Measurements from ENCODE around the gene HDAC10.

Gene HDAC10

DNA sequence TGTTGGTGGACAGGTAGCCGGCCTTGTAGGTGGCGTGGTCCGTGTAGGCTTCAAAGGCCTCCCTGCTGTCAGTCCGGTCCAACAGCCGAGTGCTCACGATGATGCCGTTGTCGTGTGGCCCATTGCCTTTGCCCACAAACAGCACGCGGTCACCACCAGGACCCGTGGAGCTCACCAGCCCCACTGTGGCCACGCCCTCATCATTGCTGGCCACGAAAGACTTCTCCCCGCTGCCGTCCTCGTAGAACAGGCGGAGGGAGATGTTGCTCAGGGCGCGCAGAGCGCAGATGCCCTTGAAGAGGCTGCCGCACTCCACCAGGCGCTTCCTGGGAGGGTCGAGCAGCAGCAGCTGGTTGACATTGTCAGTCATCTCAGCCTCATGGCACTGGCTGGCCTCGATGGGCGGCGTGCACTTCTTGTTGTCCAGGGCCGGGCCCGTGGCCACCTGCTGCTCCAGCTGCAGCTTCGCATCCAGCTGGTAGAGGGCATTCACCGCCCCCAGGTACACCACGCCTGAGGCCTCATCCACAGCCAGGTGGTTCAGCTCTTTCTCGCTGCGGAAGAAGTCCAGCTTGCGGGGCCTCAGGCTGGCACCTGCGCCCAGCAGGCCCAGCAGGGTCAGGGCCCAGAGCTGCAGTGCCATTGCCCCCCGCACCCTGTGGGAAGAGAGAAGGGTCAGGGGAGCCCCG is 39.0 kb upstream of the HDAC10 start:
- peaks cover 55% of the 10 kb centered on the region for H3K36me3 ChIP-seq (ENCODE audit: insufficient read depth, low read length)
- H2AFZ ChIP-seq (ENCODE audit: low read depth, low read length): no peak overlapping the region
- no peaks in the 10 kb centered on the region for H3K9me3 ChIP-seq (ENCODE audit: low read length)
- no peaks in the 10 kb centered on the region for H3K27me3 ChIP-seq (ENCODE audit: insufficient read depth, low read length)
- peaks cover 21% of the 10 kb centered on the region for H3K4me1 ChIP-seq (ENCODE audit: insufficient read depth, low read length)
- no peak overlapping the region for H3K4me3 ChIP-seq (ENCODE audit: low read length)

DNA sequence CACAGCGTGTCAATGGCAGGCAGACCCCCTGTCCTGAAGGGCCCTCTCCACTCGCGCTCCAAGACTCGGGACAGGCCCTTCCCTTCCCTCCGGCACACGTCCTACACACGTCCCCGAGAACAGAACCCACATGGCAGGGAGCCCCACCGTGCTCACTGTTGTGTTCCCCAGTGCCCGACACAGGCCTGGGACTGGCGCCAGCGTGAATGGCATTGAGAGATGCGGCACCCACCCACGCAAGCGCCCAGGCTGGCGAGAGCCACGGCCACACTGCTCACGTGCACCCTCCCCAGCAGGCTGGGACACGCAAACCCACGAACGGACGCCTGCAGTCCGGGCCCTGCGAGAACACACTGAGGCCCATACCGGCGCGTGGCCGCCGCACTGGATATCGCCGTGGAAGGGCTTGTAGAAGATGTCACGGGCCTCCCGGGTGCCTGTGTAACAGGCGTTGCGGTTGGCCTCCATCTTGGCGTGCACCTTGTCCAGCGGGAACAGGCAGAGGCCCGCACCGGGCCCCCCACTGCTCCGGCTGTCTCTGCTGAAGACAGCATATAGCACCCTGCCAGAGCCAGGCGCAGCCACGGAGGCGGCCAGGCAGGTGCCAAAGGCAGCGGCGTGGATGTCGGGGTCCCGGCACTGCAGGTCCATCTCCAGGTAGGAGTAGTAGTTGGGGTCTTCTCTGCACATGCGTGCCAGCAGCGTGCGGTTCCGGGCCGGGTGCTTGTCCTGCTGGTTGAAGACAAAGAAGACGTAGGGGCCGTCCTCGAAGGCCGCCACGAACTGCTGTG is 38.3 kb upstream of the HDAC10 start:
- peaks cover 18% of the 10 kb centered on the region for H3K4me1 ChIP-seq (ENCODE audit: insufficient read depth, low read length)
- H3K9me3 ChIP-seq (ENCODE audit: low read length): no peaks in the 10 kb centered on the region
- H3K36me3 ChIP-seq (ENCODE audit: insufficient read depth, low read length): peaks cover 59% of the 10 kb centered on the region
- no peaks in the 10 kb centered on the region for H3K27me3 ChIP-seq (ENCODE audit: insufficient read depth, low read length)
- no peak overlapping the region for H3K4me3 ChIP-seq (ENCODE audit: low read length)
- H2AFZ ChIP-seq (ENCODE audit: low read depth, low read length): no peak overlapping the region

GRCh38 chr22:50287731-50288130 is 36.7 kb upstream of the HDAC10 start:
- Histone ChIP-seq H3K9me3 (ENCODE audit: low read length) (no peaks in the 10 kb centered on the region), H3K27me3 (ENCODE audit: insufficient read depth, low read length) (no peaks in the 10 kb centered on the region), H3K4me3 (ENCODE audit: low read length) (no peak overlapping the region), H3K4me1 (ENCODE audit: insufficient read depth, low read length) (peaks cover 3% of the 10 kb centered on the region), H2AFZ (ENCODE audit: low read depth, low read length) (no peak overlapping the region), H3K36me3 (ENCODE audit: insufficient read depth, low read length) (peaks cover 73% of the 10 kb centered on the region)

DNA sequence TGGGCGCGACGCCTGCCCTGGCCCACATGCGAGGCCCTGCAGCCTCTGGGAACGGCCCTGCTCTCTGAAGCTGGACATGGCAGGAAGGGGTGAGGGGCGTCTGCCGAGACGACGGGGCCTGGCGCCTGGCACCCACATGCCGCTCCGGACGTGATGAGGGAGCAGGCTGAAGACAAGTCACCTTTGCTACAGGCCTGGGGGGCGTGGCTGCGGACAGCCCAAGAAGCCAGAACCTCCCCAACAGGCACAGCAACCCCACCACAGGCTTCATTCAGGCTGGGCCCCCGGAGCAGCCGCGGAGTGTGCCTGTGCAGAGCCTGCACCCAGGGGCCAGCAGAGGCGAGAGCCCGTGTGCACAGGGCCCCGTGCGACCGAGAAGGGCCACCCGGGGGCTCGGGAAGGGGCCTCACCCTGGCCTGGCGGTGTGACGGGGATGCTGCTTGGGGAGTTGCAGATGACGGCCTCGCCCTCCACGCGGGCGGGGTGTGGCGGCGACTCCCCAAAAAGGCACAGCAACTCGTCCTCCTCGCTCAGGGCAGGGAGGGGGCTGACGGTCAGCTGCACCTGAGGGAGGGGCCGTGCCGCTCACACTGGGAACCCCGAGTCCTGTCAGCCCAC is 35.7 kb upstream of the HDAC10 start:
- Histone ChIP-seq H2AFZ (ENCODE audit: low read depth, low read length) (no peak overlapping the region), H3K9me3 (ENCODE audit: low read length) (no peaks in the 10 kb centered on the region), H3K36me3 (ENCODE audit: insufficient read depth, low read length) (peaks cover 82% of the 10 kb centered on the region), H3K27me3 (ENCODE audit: insufficient read depth, low read length) (no peaks in the 10 kb centered on the region), H3K4me3 (ENCODE audit: low read length) (no peak overlapping the region), H3K4me1 (ENCODE audit: insufficient read depth, low read length) (no peaks in the 10 kb centered on the region)

DNA sequence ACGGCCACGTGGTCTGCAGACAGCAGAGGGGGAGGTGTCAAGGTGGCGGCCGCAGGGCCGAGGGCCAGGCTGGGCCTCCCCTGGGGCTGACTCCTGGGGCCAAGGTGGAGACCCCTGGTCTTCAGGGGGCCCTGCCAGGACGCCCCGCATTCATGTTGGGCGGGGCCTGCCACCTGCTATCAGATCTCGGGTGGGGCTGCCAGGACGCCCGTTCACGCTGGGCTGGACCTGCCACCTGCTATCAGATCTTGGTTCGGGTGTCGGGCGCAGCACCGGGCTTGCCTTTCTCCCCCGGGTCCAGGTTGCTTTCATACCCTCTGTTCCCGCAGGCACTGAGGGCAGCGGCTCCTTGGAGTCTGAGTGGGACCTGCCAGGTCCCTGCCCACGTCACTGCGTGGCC is 35.2 kb upstream of the HDAC10 start:
- peaks cover 85% of the 10 kb centered on the region for H3K36me3 ChIP-seq (ENCODE audit: insufficient read depth, low read length)
- no peaks in the 10 kb centered on the region for H3K27me3 ChIP-seq (ENCODE audit: insufficient read depth, low read length)
- no peak overlapping the region for H2AFZ ChIP-seq (ENCODE audit: low read depth, low read length)
- no peak overlapping the region for H3K4me3 ChIP-seq (ENCODE audit: low read length)
- H3K9me3 ChIP-seq (ENCODE audit: low read length): no peaks in the 10 kb centered on the region
- H3K4me1 ChIP-seq (ENCODE audit: insufficient read depth, low read length): no peaks in the 10 kb centered on the region

GRCh38 chr22:50285568-50286229 is 34.6 kb upstream of the HDAC10 start:
- Histone ChIP-seq H2AFZ (ENCODE audit: low read depth, low read length) (no peak overlapping the region), H3K27me3 (ENCODE audit: insufficient read depth, low read length) (no peaks in the 10 kb centered on the region), H3K36me3 (ENCODE audit: insufficient read depth, low read length) (peaks cover 85% of the 10 kb centered on the region), H3K9me3 (ENCODE audit: low read length) (no peaks in the 10 kb centered on the region), H3K4me3 (ENCODE audit: low read length) (no peak overlapping the region), H3K4me1 (ENCODE audit: insufficient read depth, low read length) (no peaks in the 10 kb centered on the region)

- Histone ChIP-seq H2AFZ (ENCODE audit: low read depth, low read length) (no peak overlapping the region), H3K36me3 (ENCODE audit: insufficient read depth, low read length) (peaks cover 82% of the 10 kb centered on the region), H3K4me1 (ENCODE audit: insufficient read depth, low read length) (no peaks in the 10 kb centered on the region), H3K27me3 (ENCODE audit: insufficient read depth, low read length) (no peaks in the 10 kb centered on the region), H3K4me3 (ENCODE audit: low read length) (no peak overlapping the region), H3K9me3 (ENCODE audit: low read length) (no peaks in the 10 kb centered on the region)
Measured at GRCh38 chr22:50284479-50284878, 33.4 kb upstream of the HDAC10 start.

GRCh38 chr22:50283821-50284220 is 32.8 kb upstream of the HDAC10 start:
- Histone ChIP-seq H3K4me1 (ENCODE audit: insufficient read depth, low read length) (no peaks in the 10 kb centered on the region), H2AFZ (ENCODE audit: low read depth, low read length) (no peak overlapping the region), H3K36me3 (ENCODE audit: insufficient read depth, low read length) (peaks cover 82% of the 10 kb centered on the region), H3K9me3 (ENCODE audit: low read length) (no peaks in the 10 kb centered on the region), H3K27me3 (ENCODE audit: insufficient read depth, low read length) (no peaks in the 10 kb centered on the region), H3K4me3 (ENCODE audit: low read length) (no peak overlapping the region)

DNA sequence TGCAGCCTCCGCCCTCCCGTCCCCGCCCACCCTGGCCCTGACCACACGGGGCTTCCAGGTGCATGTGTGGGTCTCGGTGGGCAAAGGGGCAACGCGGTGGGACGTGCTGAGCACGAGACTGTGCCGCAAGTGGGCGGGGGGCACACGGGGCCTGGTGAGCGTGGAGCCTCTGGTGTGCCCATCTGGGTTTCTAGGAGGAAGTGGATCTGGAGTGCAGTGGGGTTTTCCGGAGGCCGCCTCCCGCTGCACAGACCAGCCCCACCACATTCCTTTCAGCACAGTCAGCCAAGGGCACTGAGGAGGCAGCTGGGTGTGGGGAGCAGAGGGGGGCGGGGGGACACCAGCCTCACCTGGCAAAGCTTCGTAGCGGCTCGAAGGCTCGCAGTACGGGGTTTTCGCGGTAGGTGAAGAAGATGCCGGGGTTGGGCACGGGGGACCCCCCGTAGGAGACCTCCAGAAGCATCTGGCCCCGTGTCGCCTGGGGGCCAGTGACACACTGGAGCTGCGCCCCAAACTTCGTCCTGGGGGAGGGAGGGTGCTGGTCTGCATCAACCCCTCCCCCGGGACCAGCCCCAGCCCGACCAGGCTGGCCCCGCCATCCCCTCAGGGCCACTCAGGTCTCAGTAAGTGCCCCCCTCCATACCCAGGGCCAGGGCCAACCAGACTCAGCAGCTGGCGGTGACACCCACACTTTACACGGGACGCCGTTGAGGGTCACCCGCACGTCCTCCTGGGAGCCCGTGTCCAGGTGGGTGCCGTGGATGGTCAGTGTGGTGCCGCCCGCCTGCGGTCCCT is 31.5 kb upstream of the HDAC10 start:
- Histone ChIP-seq H3K36me3 (ENCODE audit: insufficient read depth, low read length) (peaks cover 85% of the 10 kb centered on the region), H3K4me3 (ENCODE audit: low read length) (no peak overlapping the region), H3K4me1 (ENCODE audit: insufficient read depth, low read length) (no peaks in the 10 kb centered on the region), H2AFZ (ENCODE audit: low read depth, low read length) (no peak overlapping the region), H3K9me3 (ENCODE audit: low read length) (no peaks in the 10 kb centered on the region), H3K27me3 (ENCODE audit: insufficient read depth, low read length) (no peaks in the 10 kb centered on the region)

DNA sequence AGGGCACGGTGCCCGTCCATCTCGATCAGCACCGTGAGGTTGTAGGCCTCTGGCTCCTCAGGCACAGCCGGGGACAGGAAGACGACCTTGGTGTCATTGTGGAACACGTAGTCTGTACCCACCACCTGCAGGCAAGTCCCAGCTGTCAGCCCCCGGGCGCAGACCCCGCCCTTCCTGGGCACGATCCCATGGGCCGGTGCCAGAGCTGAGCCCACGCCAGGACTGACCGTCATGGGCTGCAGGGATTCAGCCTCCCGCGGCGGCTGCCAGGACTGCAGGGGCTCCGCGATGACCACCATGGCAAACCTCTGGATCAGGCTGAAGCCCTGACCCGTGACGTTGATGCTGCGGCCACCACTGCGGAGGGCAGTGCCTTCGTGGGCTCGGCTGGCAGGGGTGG is 30.9 kb upstream of the HDAC10 start:
- H2AFZ ChIP-seq (ENCODE audit: low read depth, low read length): no peak overlapping the region
- no peak overlapping the region for H3K4me3 ChIP-seq (ENCODE audit: low read length)
- no peaks in the 10 kb centered on the region for H3K27me3 ChIP-seq (ENCODE audit: insufficient read depth, low read length)
- peaks cover 86% of the 10 kb centered on the region for H3K36me3 ChIP-seq (ENCODE audit: insufficient read depth, low read length)
- no peaks in the 10 kb centered on the region for H3K4me1 ChIP-seq (ENCODE audit: insufficient read depth, low read length)
- H3K9me3 ChIP-seq (ENCODE audit: low read length): no peaks in the 10 kb centered on the region

DNA sequence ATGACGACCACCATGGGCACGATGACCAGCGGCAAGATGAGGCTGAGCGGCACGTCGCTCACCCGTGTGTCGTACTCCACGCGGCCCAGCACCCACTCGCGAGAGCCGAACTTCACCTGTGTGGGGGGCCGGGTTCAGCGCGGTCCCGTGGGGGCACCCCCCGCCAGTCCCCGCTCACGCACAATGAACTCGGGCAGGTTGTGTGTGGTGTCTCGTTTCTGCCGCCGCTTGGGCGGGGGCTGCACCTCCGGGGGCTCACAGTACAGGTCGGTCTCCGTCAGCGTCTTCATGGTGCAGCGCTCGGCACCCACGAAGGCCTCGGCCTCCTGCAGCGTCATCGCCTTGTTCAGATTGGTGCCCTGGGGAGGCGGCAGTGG is 30.3 kb upstream of the HDAC10 start:
- Histone ChIP-seq H3K4me3 (ENCODE audit: low read length) (no peak overlapping the region), H3K36me3 (ENCODE audit: insufficient read depth, low read length) (peaks cover 87% of the 10 kb centered on the region), H2AFZ (ENCODE audit: low read depth, low read length) (no peak overlapping the region), H3K27me3 (ENCODE audit: insufficient read depth, low read length) (no peaks in the 10 kb centered on the region), H3K4me1 (ENCODE audit: insufficient read depth, low read length) (no peaks in the 10 kb centered on the region), H3K9me3 (ENCODE audit: low read length) (peaks cover under 1% of the 10 kb centered on the region)

DNA sequence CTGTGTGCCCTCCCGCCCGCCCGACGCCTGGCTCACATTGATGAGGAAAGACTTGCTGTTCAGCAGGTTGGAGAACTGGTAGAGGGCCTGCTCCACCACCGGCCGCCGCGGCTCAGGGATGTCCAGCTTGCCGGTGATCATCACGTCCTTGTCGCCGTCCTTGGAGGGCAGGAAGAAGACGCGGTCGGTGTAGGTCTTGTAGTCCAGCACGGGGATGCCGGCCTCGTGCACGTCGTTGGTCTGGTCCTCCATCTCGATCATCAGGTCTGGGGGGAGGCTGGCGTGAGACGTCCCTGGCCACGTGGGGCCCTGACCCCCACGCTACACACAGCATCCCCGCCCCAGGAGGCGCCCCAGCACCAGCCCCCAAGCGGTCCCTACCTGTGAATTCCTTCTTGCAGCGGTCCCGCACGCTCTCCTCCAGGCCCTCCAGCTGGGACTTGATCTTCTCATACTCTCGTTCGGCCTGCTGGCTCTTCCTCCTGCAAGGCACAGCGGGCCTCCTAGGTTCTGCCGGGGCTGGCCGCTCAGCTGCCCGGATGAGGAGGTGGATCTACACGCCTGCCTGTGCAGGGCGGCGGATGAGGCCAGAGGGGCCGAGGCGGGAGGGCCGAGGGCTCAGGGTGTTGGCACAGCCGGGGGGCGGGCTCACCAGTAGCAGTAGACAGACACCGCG is 29.8 kb upstream of the HDAC10 start:
- H3K27me3 ChIP-seq (ENCODE audit: insufficient read depth, low read length): no peaks in the 10 kb centered on the region
- peaks cover 86% of the 10 kb centered on the region for H3K36me3 ChIP-seq (ENCODE audit: insufficient read depth, low read length)
- H2AFZ ChIP-seq (ENCODE audit: low read depth, low read length): no peak overlapping the region
- no peak overlapping the region for H3K4me3 ChIP-seq (ENCODE audit: low read length)
- no peaks in the 10 kb centered on the region for H3K4me1 ChIP-seq (ENCODE audit: insufficient read depth, low read length)
- H3K9me3 ChIP-seq (ENCODE audit: low read length): peaks cover 2% of the 10 kb centered on the region

All from neuron (in vitro differentiated cells).